Suprapubic skin (tissue), 3 donors: ENCODE results near the gene FAM156A.
"Not testable (repeated sequence)": the region's sequence is repeated elsewhere in the genome, so short reads cannot be mapped to it uniquely, and the experiment has no call there.

Experiments
- CTCF ChIP-seq, 2 donors: fragments of 200-600 bp in 1 of 2; fragments of 450-650 bp in 1 of 2; sonication (generic) in 1 of 2; IDR thresholded peaks; one replicate each; pipeline ENCODE4 v1.5.1; 2016 to 2019; ENCODE audit warnings: antibody characterized with exemption in 2 of 2, mild to moderate bottlenecking in 1 of 2, moderate library complexity in 1 of 2
- EP300 ChIP-seq: sonication (generic); formaldehyde crosslinking; IDR thresholded peaks from one replicate; pipeline ENCODE4 v1.6.1; 2017; ENCODE audit warnings: antibody characterized with exemption
- POLR2A ChIP-seq, 2 donors: fragments of 450-650 bp; IDR thresholded peaks; one replicate each; pipeline ENCODE4 v1.6.1; 2017; ENCODE audit warnings: antibody characterized with exemption in 2 of 2, mild to moderate bottlenecking in 2 of 2, moderate library complexity in 2 of 2

- not testable (repeated sequence) for TF ChIP-seq POLR2A (IDR thresholded peaks at IDR 0.05); CTCF (IDR thresholded peaks at IDR 0.05); EP300
Observed at GRCh38 chrX:52905531-52905930, 52.8 kb downstream of the FAM156A start.
